HEK293 (cell line): Measurements from ENCODE around the gene SCRT2.

Source experiments
- CTCF ChIA-PET: fragments of 350-600 bp; formaldehyde crosslinking; extraction: SDS; loops from one replicate; lab custom pipeline; 2021; ENCODE audit warnings: antibody characterized with exemption; lab: Yijun Ruan, JAX
- POLR2A ChIA-PET: fragments of 300-600 bp; formaldehyde crosslinking; extraction: SDS; loops from one replicate; lab custom pipeline; 2020; ENCODE audit warnings: antibody characterized with exemption, inconsistent platforms; lab: Yijun Ruan, JAX
- H3K27ac ChIP-seq: fragments of 200-500 bp; sonication (Bioruptor generic); 2 replicates; pipeline ENCODE4 v1.5.1; 2014; ENCODE audit warnings: low read depth, low read length, control low read depth, inconsistent platforms; ENCODE audit errors: extremely low read depth
- H3K36me3 ChIP-seq, 2 experiments: fragments of 200-500 bp in 1 of 2; sonication (Bioruptor generic) in 1 of 2; 1 replicate in 1 of 2; 2 replicates in 1 of 2; pipeline ENCODE4 v1.5.1; 2014 to 2017; ENCODE audit warnings: inconsistent platforms in 2 of 2, low read length in 2 of 2; ENCODE audit not compliant: control insufficient read depth in 2 of 2, insufficient read depth in 1 of 2
- H3K4me1 ChIP-seq: fragments of 200-500 bp; sonication (Bioruptor generic); 2 replicates; pipeline ENCODE4 v1.5.1; 2014; ENCODE audit warnings: mild to moderate bottlenecking, low read length, inconsistent platforms; ENCODE audit not compliant: control insufficient read depth, insufficient read depth
- H3K4me3 ChIP-seq: 2 replicates; pipeline ENCODE4 v1.5.1; 2011; ENCODE audit warnings: low read depth, mild to moderate bottlenecking, control low read depth, low read length, moderate library complexity
- H3K9me3 ChIP-seq: fragments of 200-500 bp; sonication (Bioruptor generic); 2 replicates; pipeline ENCODE4 v1.5.1; 2014; ENCODE audit warnings: low read depth, low read length, inconsistent platforms; ENCODE audit not compliant: control insufficient read depth, insufficient read depth
- FEZF1 ChIP-seq: fragments of 450-650 bp; formaldehyde crosslinking; IDR thresholded peaks from 2 replicates; pipeline ENCODE4 v1.5.1; 2016; ENCODE audit warnings: missing biosample characterization, missing genetic modification characterization
- GLIS2 ChIP-seq: fragments of 450-650 bp; formaldehyde crosslinking; IDR thresholded peaks from 2 replicates; pipeline ENCODE4 v1.5.1; 2016; ENCODE audit warnings: missing biosample characterization, missing genetic modification characterization
- HOXD13 ChIP-seq: sonication (generic); formaldehyde crosslinking; IDR thresholded peaks from 2 replicates; pipeline ENCODE4 v1.8.0; 2022; ENCODE audit warnings: missing genetic modification reagents, borderline replicate concordance
- KLF17 ChIP-seq: fragments of 450-650 bp; formaldehyde crosslinking; IDR thresholded peaks from 2 replicates; pipeline ENCODE4 v1.5.1; 2016; ENCODE audit warnings: missing biosample characterization, missing genetic modification characterization
- ZBTB10 ChIP-seq: fragments of 450-650 bp; formaldehyde crosslinking; IDR thresholded peaks from 2 replicates; pipeline ENCODE4 v1.5.1; 2016; ENCODE audit warnings: missing biosample characterization, missing genetic modification characterization
- ZBTB17 ChIP-seq: fragments of 450-650 bp; formaldehyde crosslinking; IDR thresholded peaks from 2 replicates; pipeline ENCODE4 v1.5.1; 2016; ENCODE audit warnings: missing biosample characterization, missing genetic modification characterization
- ZEB2 ChIP-seq: fragments of 450-650 bp; formaldehyde crosslinking; IDR thresholded peaks from 2 replicates; pipeline ENCODE4 v1.5.1; 2016; ENCODE audit warnings: missing biosample characterization, missing genetic modification characterization
- ZFHX2 ChIP-seq: fragments of 450-650 bp; formaldehyde crosslinking; conservative IDR thresholded peaks from 2 replicates; pipeline ENCODE4 v1.5.1; 2016; ENCODE audit warnings: missing biosample characterization, missing genetic modification characterization
- ZNF132 ChIP-seq: fragments of 450-650 bp; formaldehyde crosslinking; IDR thresholded peaks from 2 replicates; pipeline ENCODE4 v1.5.1; 2017; ENCODE audit warnings: missing biosample characterization, missing genetic modification characterization, borderline replicate concordance
- ZNF133 ChIP-seq: fragments of 450-650 bp; formaldehyde crosslinking; IDR thresholded peaks from 2 replicates; pipeline ENCODE4 v1.5.1; 2016; ENCODE audit warnings: missing biosample characterization, missing genetic modification characterization
- ZNF155 ChIP-seq: fragments of 450-650 bp; formaldehyde crosslinking; IDR thresholded peaks from 2 replicates; pipeline ENCODE4 v1.5.1; 2016; ENCODE audit warnings: missing biosample characterization, missing genetic modification characterization
- ZNF2 ChIP-seq: fragments of 450-650 bp; formaldehyde crosslinking; IDR thresholded peaks from 2 replicates; pipeline ENCODE4 v1.5.1; 2016; ENCODE audit warnings: missing biosample characterization, missing genetic modification characterization
- ZNF23 ChIP-seq: fragments of 450-650 bp; formaldehyde crosslinking; IDR thresholded peaks from 2 replicates; pipeline ENCODE4 v1.5.1; 2016; ENCODE audit warnings: missing biosample characterization, missing genetic modification characterization, borderline replicate concordance
- ZNF26 ChIP-seq: fragments of 450-650 bp; formaldehyde crosslinking; IDR thresholded peaks from 2 replicates; pipeline ENCODE4 v1.5.1; 2016; ENCODE audit warnings: missing biosample characterization, missing genetic modification characterization
- ZNF341 ChIP-seq: fragments of 450-650 bp; formaldehyde crosslinking; IDR thresholded peaks from 2 replicates; pipeline ENCODE4; 2016; ENCODE audit warnings: low read depth, missing biosample characterization, missing genetic modification characterization
- ZNF354C ChIP-seq: fragments of 450-650 bp; formaldehyde crosslinking; IDR thresholded peaks from 2 replicates; pipeline ENCODE4 v1.5.1; 2016; ENCODE audit warnings: missing biosample characterization, missing genetic modification characterization, low read depth, borderline replicate concordance
- ZNF426 ChIP-seq: fragments of 450-650 bp; formaldehyde crosslinking; IDR thresholded peaks from 2 replicates; pipeline ENCODE4 v1.5.1; 2017; ENCODE audit warnings: missing biosample characterization, missing genetic modification characterization, mild to moderate bottlenecking, inconsistent platforms, moderate library complexity
- ZNF623 ChIP-seq: fragments of 450-650 bp; formaldehyde crosslinking; IDR thresholded peaks from 2 replicates; pipeline ENCODE4 v1.5.1; 2016; ENCODE audit warnings: missing biosample characterization, missing genetic modification characterization
- ZNF626 ChIP-seq: fragments of 450-650 bp; sonication (Bioruptor Pico); formaldehyde crosslinking; IDR thresholded peaks from 2 replicates; pipeline ENCODE4 v1.5.1; 2018; ENCODE audit warnings: missing biosample characterization, missing genetic modification characterization, inconsistent platforms
- TF ChIP-seq, protein P1 (sequence below): fragments of 450-650 bp; formaldehyde crosslinking; IDR thresholded peaks from 2 replicates; pipeline ENCODE4 v1.5.1; 2016; ENCODE audit warnings: missing biosample characterization, missing genetic modification characterization, low read depth
- TF ChIP-seq, protein P2 (sequence below): fragments of 450-650 bp; formaldehyde crosslinking; conservative IDR thresholded peaks from 2 replicates; pipeline ENCODE4 v1.5.1; 2016; ENCODE audit warnings: low read depth, missing biosample characterization, missing genetic modification characterization

Gene SCRT2

DNA sequence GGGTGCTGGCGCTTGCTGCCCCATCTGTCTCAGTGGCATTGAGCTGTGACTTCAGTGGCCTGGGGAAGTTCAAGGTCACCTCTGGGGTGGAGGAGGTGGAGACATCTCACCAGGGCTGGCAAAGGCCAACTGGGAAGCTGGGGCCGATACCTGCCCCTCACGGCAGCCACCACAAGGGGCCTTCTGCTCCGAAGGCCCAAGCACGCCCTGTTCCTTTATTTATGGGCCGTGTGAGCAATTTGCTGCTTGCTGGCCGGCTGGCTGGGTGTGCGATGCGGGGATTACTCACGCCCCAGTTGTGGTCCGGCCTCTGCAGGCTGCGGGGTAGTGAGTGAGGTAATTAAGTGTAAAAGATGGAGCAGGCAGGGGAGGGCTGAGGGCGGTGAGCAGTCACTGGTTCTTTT lies 13.2 kb upstream of the SCRT2 start (continued):
- TF ChIP-seq ZNF426 (tag by site-specific recombination) (no peak), KLF17 (peak; percentile 67; the same call in 1 of the 2 replicates), ZNF623 (tag by site-specific recombination) (no peak), ZNF23 (no peak), ZNF133 (tag by site-specific recombination) (no peak), ZNF132 (no peak), ZNF2 (tag by site-specific recombination) (no peak), HOXD13 (CRISPR knock-in tag) (no peak), ZNF341 (tag by site-specific recombination) (peak; percentile 29; the same call in 1 of the 2 replicates), ZFHX2 (tag by site-specific recombination) (peak; percentile 48), GLIS2 (tag by site-specific recombination) (peak; percentile 62), ZNF26 (tag by site-specific recombination) (no peak), ZNF354C (tag by site-specific recombination) (no peak)
- TF ChIP-seq, protein P1, sequence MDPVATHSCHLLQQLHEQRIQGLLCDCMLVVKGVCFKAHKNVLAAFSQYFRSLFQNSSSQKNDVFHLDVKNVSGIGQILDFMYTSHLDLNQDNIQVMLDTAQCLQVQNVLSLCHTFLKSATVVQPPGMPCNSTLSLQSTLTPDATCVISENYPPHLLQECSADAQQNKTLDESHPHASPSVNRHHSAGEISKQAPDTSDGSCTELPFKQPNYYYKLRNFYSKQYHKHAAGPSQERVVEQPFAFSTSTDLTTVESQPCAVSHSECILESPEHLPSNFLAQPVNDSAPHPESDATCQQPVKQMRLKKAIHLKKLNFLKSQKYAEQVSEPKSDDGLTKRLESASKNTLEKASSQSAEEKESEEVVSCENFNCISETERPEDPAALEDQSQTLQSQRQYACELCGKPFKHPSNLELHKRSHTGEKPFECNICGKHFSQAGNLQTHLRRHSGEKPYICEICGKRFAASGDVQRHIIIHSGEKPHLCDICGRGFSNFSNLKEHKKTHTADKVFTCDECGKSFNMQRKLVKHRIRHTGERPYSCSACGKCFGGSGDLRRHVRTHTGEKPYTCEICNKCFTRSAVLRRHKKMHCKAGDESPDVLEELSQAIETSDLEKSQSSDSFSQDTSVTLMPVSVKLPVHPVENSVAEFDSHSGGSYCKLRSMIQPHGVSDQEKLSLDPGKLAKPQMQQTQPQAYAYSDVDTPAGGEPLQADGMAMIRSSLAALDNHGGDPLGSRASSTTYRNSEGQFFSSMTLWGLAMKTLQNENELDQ: no peak

GRCh38 chr20:687468-688203 lies 12.0 kb upstream of the SCRT2 start:
- CTCF ChIA-PET: interaction anchor here (0.7 to 1.9 kb wide), 2 partner anchors 20 to 258 kb away, joined by 5 to 9 read pairs; no protein-coding TSS in a partner anchor

More at GRCh38 chr20:687468-688203, 12.0 kb upstream of the SCRT2 start:
- POLR2A ChIA-PET: no interaction called here
- Histone ChIP-seq H3K36me3 (no peaks in the 10 kb centered on the region), H3K4me3 (no peak overlapping the region), H3K9me3 (no peaks in the 10 kb centered on the region), H3K27ac (no peak overlapping the region), H3K4me1 (no peaks in the 10 kb centered on the region)
- TF ChIP-seq ZNF626 (no peak), ZBTB10 (no peak), ZNF155 (tag by site-specific recombination) (no peak), FEZF1 (tag by site-specific recombination) (no peak), ZBTB17 (tag by site-specific recombination) (peak; percentile 91), ZEB2 (tag by site-specific recombination) (no peak), KLF17 (no peak)
- TF ChIP-seq, protein P2, sequence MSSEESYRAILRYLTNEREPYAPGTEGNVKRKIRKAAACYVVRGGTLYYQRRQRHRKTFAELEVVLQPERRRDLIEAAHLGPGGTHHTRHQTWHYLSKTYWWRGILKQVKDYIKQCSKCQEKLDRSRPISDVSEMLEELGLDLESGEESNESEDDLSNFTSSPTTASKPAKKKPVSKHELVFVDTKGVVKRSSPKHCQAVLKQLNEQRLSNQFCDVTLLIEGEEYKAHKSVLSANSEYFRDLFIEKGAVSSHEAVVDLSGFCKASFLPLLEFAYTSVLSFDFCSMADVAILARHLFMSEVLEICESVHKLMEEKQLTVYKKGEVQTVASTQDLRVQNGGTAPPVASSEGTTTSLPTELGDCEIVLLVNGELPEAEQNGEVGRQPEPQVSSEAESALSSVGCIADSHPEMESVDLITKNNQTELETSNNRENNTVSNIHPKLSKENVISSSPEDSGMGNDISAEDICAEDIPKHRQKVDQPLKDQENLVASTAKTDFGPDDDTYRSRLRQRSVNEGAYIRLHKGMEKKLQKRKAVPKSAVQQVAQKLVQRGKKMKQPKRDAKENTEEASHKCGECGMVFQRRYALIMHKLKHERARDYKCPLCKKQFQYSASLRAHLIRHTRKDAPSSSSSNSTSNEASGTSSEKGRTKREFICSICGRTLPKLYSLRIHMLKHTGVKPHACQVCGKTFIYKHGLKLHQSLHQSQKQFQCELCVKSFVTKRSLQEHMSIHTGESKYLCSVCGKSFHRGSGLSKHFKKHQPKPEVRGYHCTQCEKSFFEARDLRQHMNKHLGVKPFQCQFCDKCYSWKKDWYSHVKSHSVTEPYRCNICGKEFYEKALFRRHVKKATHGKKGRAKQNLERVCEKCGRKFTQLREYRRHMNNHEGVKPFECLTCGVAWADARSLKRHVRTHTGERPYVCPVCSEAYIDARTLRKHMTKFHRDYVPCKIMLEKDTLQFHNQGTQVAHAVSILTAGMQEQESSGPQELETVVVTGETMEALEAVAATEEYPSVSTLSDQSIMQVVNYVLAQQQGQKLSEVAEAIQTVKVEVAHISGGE (tag by site-specific recombination): no peak
